HepG2 (cell line): ENCODE results near the gene TMEM87B.

ENCODE experiments used
- BRD4 ChIP-seq: sonication (generic); formaldehyde crosslinking; IDR thresholded peaks from 2 replicates; pipeline ENCODE4 v1.4.0; 2020; ENCODE audit warnings: missing genetic modification reagents
- CCDC6 ChIP-seq: sonication (generic); formaldehyde crosslinking; IDR thresholded peaks from 2 replicates; pipeline ENCODE4 v1.8.1; 2022; ENCODE audit warnings: mild to moderate bottlenecking, missing genetic modification reagents, moderate library complexity
- GZF1 ChIP-seq: sonication (generic); formaldehyde crosslinking; IDR thresholded peaks from 2 replicates; pipeline ENCODE4 v1.5.1; 2020; ENCODE audit warnings: mild to moderate bottlenecking, missing genetic modification reagents
- HDAC2 ChIP-seq: sonication (generic); formaldehyde crosslinking; IDR thresholded peaks from 2 replicates; pipeline ENCODE4 v1.4.0; 2020; ENCODE audit warnings: missing genetic modification reagents
- ISL2 ChIP-seq: sonication (generic); formaldehyde crosslinking; IDR thresholded peaks from 2 replicates; pipeline ENCODE4 v1.5.0; 2020; ENCODE audit warnings: missing genetic modification reagents
- RAD21 ChIP-seq: fragments of 450-650 bp; formaldehyde crosslinking; IDR thresholded peaks from 2 replicates; pipeline ENCODE4 v1.5.0; 2020; ENCODE audit warnings: mild to moderate bottlenecking
- REST ChIP-seq, 2 experiments: IDR thresholded peaks; 2 replicates each; pipeline ENCODE4 v1.6.1; 2011 to 2012; ENCODE audit warnings: low read length in 2 of 2, borderline replicate concordance in 1 of 2, low read depth in 1 of 2, mild to moderate bottlenecking in 1 of 2, moderate library complexity in 1 of 2
- SMARCC2 ChIP-seq: fragments of 450-650 bp; IDR thresholded peaks from 2 replicates; pipeline ENCODE4 v1.6.1; 2017; ENCODE audit warnings: antibody characterized with exemption, mild to moderate bottlenecking
- U2AF2 ChIP-seq: fragments of 200-400 bp; formaldehyde crosslinking; IDR thresholded peaks from 2 replicates; pipeline ENCODE4 v1.6.1; 2017; ENCODE audit warnings: low read depth, mild to moderate bottlenecking, low read length
- ZNF776 ChIP-seq: sonication (generic); formaldehyde crosslinking; IDR thresholded peaks from 2 replicates; pipeline ENCODE4 v1.4.0; 2020; ENCODE audit warnings: mild to moderate bottlenecking, missing genetic modification reagents
- ZNF792 ChIP-seq: IDR thresholded peaks from 2 replicates; pipeline ENCODE4 v1.6.1; 2016
- TF ChIP-seq, protein P1 (sequence below): sonication (generic); formaldehyde crosslinking; IDR thresholded peaks from 2 replicates; pipeline ENCODE4 v1.4.0; 2020; ENCODE audit warnings: missing genetic modification reagents, borderline replicate concordance
- TF ChIP-seq, protein P2 (sequence below): sonication (generic); formaldehyde crosslinking; IDR thresholded peaks from 2 replicates; pipeline ENCODE4 v1.5.0; 2020; ENCODE audit warnings: mild to moderate bottlenecking, missing genetic modification reagents, moderate library complexity
- TF ChIP-seq, protein P3 (sequence below), 2 experiments: fragments of 450-650 bp in 1 of 2; sonication (generic) in 1 of 2; formaldehyde crosslinking; IDR thresholded peaks; 2 replicates each; pipeline versions ENCODE4 v1.5.0 to v1.8.0; 2020 to 2022; ENCODE audit warnings: mild to moderate bottlenecking in 1 of 2, missing genetic modification reagents in 1 of 2

DNA sequence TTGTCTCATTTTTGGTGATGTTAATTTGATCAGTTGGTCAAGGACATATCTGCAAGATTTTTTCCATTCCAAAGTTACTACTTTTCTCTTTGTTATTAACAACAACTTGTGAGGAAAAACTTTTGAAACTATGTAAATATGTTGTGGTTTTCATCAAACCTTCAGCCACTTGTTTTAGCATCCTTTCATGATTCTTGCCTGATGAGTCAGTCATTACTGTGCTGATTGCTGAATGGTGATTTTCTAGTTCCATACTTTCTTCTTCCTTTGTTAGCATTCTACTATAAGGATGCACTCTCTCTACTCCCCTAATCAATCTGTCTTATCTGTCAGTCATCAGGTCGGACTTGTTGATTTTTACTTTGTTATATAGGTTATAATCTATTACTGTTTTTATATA lies 10.9 kb downstream of the TMEM87B start:
- no peak for TF ChIP-seq U2AF2
- TF ChIP-seq, protein P1, sequence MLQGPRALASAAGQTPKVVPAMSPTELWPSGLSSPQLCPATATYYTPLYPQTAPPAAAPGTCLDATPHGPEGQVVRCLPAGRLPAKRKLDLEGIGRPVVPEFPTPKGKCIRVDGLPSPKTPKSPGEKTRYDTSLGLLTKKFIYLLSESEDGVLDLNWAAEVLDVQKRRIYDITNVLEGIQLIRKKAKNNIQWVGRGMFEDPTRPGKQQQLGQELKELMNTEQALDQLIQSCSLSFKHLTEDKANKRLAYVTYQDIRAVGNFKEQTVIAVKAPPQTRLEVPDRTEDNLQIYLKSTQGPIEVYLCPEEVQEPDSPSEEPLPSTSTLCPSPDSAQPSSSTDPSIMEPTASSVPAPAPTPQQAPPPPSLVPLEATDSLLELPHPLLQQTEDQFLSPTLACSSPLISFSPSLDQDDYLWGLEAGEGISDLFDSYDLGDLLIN (CRISPR knock-in tag): no peak
- TF ChIP-seq HDAC2: no peak
- no peak for TF ChIP-seq SMARCC2
- no peak for TF ChIP-seq ISL2
- TF ChIP-seq, protein P2, sequence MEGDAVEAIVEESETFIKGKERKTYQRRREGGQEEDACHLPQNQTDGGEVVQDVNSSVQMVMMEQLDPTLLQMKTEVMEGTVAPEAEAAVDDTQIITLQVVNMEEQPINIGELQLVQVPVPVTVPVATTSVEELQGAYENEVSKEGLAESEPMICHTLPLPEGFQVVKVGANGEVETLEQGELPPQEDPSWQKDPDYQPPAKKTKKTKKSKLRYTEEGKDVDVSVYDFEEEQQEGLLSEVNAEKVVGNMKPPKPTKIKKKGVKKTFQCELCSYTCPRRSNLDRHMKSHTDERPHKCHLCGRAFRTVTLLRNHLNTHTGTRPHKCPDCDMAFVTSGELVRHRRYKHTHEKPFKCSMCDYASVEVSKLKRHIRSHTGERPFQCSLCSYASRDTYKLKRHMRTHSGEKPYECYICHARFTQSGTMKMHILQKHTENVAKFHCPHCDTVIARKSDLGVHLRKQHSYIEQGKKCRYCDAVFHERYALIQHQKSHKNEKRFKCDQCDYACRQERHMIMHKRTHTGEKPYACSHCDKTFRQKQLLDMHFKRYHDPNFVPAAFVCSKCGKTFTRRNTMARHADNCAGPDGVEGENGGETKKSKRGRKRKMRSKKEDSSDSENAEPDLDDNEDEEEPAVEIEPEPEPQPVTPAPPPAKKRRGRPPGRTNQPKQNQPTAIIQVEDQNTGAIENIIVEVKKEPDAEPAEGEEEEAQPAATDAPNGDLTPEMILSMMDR: no peak
- no peak for TF ChIP-seq REST (IDR thresholded peaks at IDR 0.05; ENCODE audit: borderline replicate concordance in 1 of 2, low read depth in 1 of 2, low read length in 2 of 2)
- TF ChIP-seq ZNF776 (CRISPR knock-in tag): no peak
- no peak for TF ChIP-seq CCDC6 (CRISPR knock-in tag)
- TF ChIP-seq BRD4 (CRISPR knock-in tag): no peak
- TF ChIP-seq RAD21 (CRISPR knock-in tag): no peak
- TF ChIP-seq, protein P3, sequence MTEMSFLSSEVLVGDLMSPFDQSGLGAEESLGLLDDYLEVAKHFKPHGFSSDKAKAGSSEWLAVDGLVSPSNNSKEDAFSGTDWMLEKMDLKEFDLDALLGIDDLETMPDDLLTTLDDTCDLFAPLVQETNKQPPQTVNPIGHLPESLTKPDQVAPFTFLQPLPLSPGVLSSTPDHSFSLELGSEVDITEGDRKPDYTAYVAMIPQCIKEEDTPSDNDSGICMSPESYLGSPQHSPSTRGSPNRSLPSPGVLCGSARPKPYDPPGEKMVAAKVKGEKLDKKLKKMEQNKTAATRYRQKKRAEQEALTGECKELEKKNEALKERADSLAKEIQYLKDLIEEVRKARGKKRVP (CRISPR knock-in tag; IDR thresholded peaks at IDR 0.05): no peak
- TF ChIP-seq ZNF792: no peak
- no peak for TF ChIP-seq GZF1 (CRISPR knock-in tag)
